Measurements from ENCODE around the gene CRYGS.

CRYGS gene

GRCh38 chr3:186489507-186489906, 54.7 kb downstream of the CRYGS start:
- DNase-seq = no peak
